BJ (cell line): ENCODE results near the gene ISOC2. TPM values are rescaled to one million over a fixed set of nuclear protein-coding genes. Genes with fewer than 3 reads are reported as not detected.

Source experiments
- CTCF ChIA-PET: fragments of 350-600 bp; formaldehyde crosslinking; extraction: SDS; loops from one replicate; lab custom pipeline; 2021; ENCODE audit warnings: antibody characterized with exemption, inconsistent platforms; lab: Yijun Ruan, JAX
- POLR2A ChIA-PET: fragments of 300-600 bp; sonication (Branson Sonifier 250); formaldehyde crosslinking; extraction: SDS; loops from one replicate; lab custom pipeline; 2021; ENCODE audit warnings: antibody characterized with exemption; lab: Charles Lee
- DNase-seq: peaks from one replicate; pipeline ENCODE4 v3.0.0-alpha.2; 2011; ENCODE audit warnings: low read depth
- H3K27me3 ChIP-seq: 2 replicates; pipeline ENCODE4 v1.6.0; 2011; ENCODE audit warnings: low read length; ENCODE audit not compliant: control insufficient read depth, insufficient read depth
- H3K36me3 ChIP-seq: 2 replicates; pipeline ENCODE4 v1.5.1; 2011; ENCODE audit warnings: low read length; ENCODE audit not compliant: control insufficient read depth, insufficient read depth
- H3K4me3 ChIP-seq: 2 replicates; pipeline ENCODE4 v1.5.1; 2011; ENCODE audit warnings: low read depth, mild to moderate bottlenecking, control low read depth, low read length
- CTCF ChIP-seq: IDR thresholded peaks from 2 replicates; pipeline ENCODE4 v1.5.1; 2011; ENCODE audit warnings: low read depth, mild to moderate bottlenecking, control low read depth, inconsistent platforms, low read length, moderate library complexity; ENCODE audit not compliant: insufficient read depth
- polyA plus RNA-seq: library from polyadenylated mRNA; depleted of rRNA; stranded (reverse); fragments of >200 nt; gene quantifications from 2 replicates; pipeline ENCODE4 v1.2.3, GENCODE V29; 2011

ISOC2 gene
- polyA plus RNA-seq, 1 experiment, result 123 TPM

- TF ChIP-seq CTCF, result no peak
These were observed 22.5 kb upstream of the ISOC2 start for GRCh38 chr19:55483706-55484592.

GRCh38 chr19:55482967-55483705 lies 21.7 kb upstream of the ISOC2 start:
- no peak for TF ChIP-seq CTCF
- no peak for DNase-seq
- Histone ChIP-seq H3K36me3 (peaks cover 5% of the 10 kb centered on the region), H3K27me3 (no peaks in the 10 kb centered on the region), H3K4me3 (no peak overlapping the region)
- CTCF ChIA-PET, result interaction anchor here (2.9 kb wide), 1 partner anchor 15 kb away, joined by 11 read pairs; no protein-coding TSS in a partner anchor
- POLR2A ChIA-PET, result no interaction called here

More at GRCh38 chr19:55483706-55484592, 22.5 kb upstream of the ISOC2 start:
- ChIA-PET CTCF (interaction anchor here (1.1 to 2.9 kb wide), 3 partner anchors 16 to 32 kb away, joined by 3 to 15 read pairs (median 11); no protein-coding TSS in a partner anchor), POLR2A (no interaction called here)
- DNase-seq, result no peak
- H3K4me3 ChIP-seq, result peak overlapping the region; percentile 82
- no peaks in the 10 kb centered on the region for H3K27me3 ChIP-seq
- H3K36me3 ChIP-seq, result peaks cover 5% of the 10 kb centered on the region

- DNase-seq, result no peak
- CTCF ChIA-PET, result no interaction called here
- peaks cover 5% of the 10 kb centered on the region for H3K36me3 ChIP-seq
- no peaks in the 10 kb centered on the region for H3K27me3 ChIP-seq
- POLR2A ChIA-PET, result no interaction called here
- no peak overlapping the region for H3K4me3 ChIP-seq
- TF ChIP-seq CTCF, result no peak
These were observed 20.9 kb upstream of the ISOC2 start for GRCh38 chr19:55482156-55482961.

GRCh38 chr19:55481794-55482155 lies 20.3 kb upstream of the ISOC2 start:
- H3K36me3 ChIP-seq, result peaks cover 5% of the 10 kb centered on the region
- TF ChIP-seq CTCF, result no peak
- no peak for DNase-seq
- H3K4me3 ChIP-seq, result no peak overlapping the region
- CTCF ChIA-PET, result no interaction called here
- POLR2A ChIA-PET, result no interaction called here
- no peaks in the 10 kb centered on the region for H3K27me3 ChIP-seq
